HG03442 (cell line): ENCODE data around the gene FUZ.

Experiments used
- ATAC-seq: cut with Tn5 transposase; IDR thresholded peaks from one replicate; pipeline ENCODE4 v1.9.1; 2021; ENCODE audit warnings: mild to moderate bottlenecking, moderate library complexity; ENCODE audit not compliant: unreplicated experiment

FUZ gene

DNA sequence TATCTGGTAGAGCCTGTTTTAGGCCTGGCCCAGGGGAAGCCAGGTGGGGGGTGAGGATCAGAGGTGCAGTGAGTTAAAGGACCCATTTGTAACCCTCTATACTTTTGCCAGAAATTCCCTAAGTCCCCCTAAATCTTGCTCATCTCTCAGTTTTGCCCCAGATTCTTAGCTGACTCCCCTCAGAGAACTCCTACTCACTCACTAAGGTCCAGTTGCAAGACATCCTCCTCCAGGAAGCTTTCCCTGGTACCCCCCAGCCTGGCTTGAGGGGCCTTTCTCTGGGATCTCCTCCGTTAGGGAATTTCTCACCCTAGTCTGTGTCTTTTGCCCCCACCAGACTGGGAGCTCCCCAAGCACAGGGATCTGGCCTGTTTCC is 51.9 kb downstream of the FUZ start:
- no peak for ATAC-seq

DNA sequence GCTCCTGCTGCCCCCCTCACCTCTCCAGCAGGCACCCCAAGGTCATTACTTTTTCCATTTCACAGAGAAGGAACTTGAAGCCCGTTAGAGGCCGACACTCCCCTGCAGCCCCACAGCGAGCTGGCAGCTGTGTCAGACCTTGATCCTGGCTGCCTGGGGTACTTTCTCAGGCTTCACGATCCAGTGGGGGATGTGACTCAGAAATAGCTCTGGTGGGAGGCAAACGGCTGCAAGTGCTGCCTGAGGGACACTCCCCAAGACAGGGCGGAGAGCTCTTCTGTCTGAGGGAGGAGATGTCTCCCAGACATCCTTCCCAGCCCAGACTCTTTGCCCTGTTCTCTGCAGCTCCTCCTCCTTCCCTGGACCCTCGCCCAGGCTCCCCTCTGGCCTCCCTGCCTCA is 54.8 kb downstream of the FUZ start:
- no peak for ATAC-seq
